SJSA1 (cell line): Measurements from ENCODE around the gene WDR37. TPM values are rescaled to one million over a fixed set of nuclear protein-coding genes. Genes with fewer than 3 reads are reported as not detected.

Source experiments
- DNase-seq, 2 experiments: peaks; one replicate each; pipeline ENCODE4 v3.0.0-alpha.2; 2015 to 2020; ENCODE audit warnings: low spot score in 2 of 2, low read depth in 1 of 2
- H3K27ac ChIP-seq: fragments of 250-450 bp; sonication (Bioruptor Pico); 2 replicates; pipeline ENCODE4 v1.5.1; 2020; ENCODE audit warnings: mild to moderate bottlenecking, moderate library complexity
- H3K27me3 ChIP-seq: fragments of 250-450 bp; sonication (Bioruptor Pico); replicated peaks from 2 replicates; pipeline ENCODE4 v1.5.1; 2020; ENCODE audit warnings: mild to moderate bottlenecking, moderate library complexity
- H3K36me3 ChIP-seq: fragments of 250-450 bp; sonication (Bioruptor Pico); 2 replicates; pipeline ENCODE4 v1.5.1; 2020; ENCODE audit warnings: mild to moderate bottlenecking
- H3K4me1 ChIP-seq: fragments of 250-450 bp; sonication (Bioruptor Pico); replicated peaks from 2 replicates; pipeline ENCODE4 v1.6.1; 2021; ENCODE audit warnings: mild to moderate bottlenecking
- H3K4me3 ChIP-seq: fragments of 250-450 bp; sonication (Bioruptor Pico); 2 replicates; pipeline ENCODE4 v1.5.1; 2020; ENCODE audit warnings: mild to moderate bottlenecking
- H3K9me3 ChIP-seq: fragments of 250-450 bp; sonication (Bioruptor Pico); replicated peaks from 2 replicates; pipeline ENCODE4 v1.5.1; 2020; ENCODE audit warnings: mild to moderate bottlenecking
- total RNA-seq: library from RNA; depleted of rRNA; stranded (reverse); fragments of >200 nt; shearing (Covaris generic); gene quantifications from 2 replicates; pipeline ENCODE4 v1.2.3, GENCODE V29; 2014

The WDR37 gene
- total RNA-seq, 1 experiment from 2014 or later, result 8.1 TPM

DNA sequence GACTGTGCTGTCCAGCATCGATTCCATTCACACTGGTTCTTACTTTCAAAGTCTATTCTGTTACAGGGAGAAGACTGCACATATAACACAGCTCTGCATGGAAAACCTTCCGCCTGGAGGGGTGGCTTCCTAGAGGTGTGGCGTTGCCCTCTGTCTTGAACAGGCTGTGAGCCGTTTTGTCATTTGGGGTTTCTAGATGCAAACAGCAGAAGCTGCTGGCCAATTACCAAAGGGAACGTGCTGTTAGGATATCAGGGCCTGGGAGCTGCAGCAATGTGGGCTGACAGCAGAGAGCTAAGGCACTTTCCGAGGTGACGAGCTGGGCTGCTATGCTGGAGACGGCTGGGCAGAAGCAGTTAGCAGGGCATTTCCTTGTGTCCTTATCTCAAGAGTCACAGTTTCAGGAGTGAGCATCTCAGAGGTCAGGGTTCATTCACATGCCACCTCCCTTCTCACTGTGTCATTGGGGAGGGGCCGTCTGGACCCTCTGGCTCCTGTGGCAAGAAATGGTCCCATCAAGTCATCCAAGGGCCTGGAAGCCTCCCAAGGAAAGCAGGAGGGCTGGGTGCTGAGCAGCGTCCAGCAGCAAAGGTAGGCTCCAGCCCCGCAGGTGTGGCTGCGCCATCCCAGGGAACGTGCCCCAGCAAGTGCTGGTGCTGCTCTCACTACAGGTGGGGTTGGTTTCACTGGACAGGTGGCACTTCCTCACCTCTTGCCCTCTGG is 106.5 kb downstream of the WDR37 start:
- Histone ChIP-seq H3K9me3 (no peaks in the 10 kb centered on the region; the same call in 1 of the 2 replicates), H3K4me1 (no peaks in the 10 kb centered on the region), H3K27ac (no peak overlapping the region), H3K27me3 (peaks cover 7% of the 10 kb centered on the region), H3K4me3 (no peak overlapping the region), H3K36me3 (no peaks in the 10 kb centered on the region)
- DNase-seq, result peak in 1 of 2 experiments; percentile 36

- Histone ChIP-seq H3K4me1 (no peaks in the 10 kb centered on the region), H3K9me3 (no peaks in the 10 kb centered on the region; the same call in 1 of the 2 replicates), H3K4me3 (no peak overlapping the region), H3K36me3 (no peaks in the 10 kb centered on the region), H3K27me3 (peaks cover 12% of the 10 kb centered on the region), H3K27ac (no peak overlapping the region)
- DNase-seq, result no peak
Observed at GRCh38 chr10:1163204-1163660, 107.0 kb downstream of the WDR37 start.

DNA sequence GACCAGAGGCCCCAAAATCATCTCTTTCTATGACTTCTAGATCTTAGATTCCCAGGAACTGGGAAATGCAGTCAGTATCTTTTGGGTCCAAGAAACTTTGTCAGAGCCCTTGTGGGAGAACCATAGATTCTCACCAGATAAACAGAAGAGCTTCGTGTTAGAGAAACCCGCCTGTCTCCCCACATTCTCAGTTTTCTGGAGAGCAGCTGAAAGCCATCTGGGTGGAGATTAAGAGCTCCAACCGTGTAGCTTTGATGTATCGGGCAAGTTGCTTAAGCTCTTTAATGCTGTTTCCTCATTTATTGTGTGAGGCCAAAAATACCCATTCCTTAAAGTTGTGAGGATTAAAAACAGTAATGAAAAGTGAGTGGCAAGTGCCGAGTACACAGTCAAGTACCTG is 107.6 kb downstream of the WDR37 start:
- H3K36me3 ChIP-seq, result no peaks in the 10 kb centered on the region
- peaks cover 15% of the 10 kb centered on the region for H3K27me3 ChIP-seq
- H3K27ac ChIP-seq, result no peak overlapping the region
- no peak for DNase-seq
- H3K4me1 ChIP-seq, result no peaks in the 10 kb centered on the region
- no peak overlapping the region for H3K4me3 ChIP-seq
- no peaks in the 10 kb centered on the region; the same call in 1 of the 2 replicates for H3K9me3 ChIP-seq

GRCh38 chr10:1166101-1166827 is 110.1 kb downstream of the WDR37 start:
- no peaks in the 10 kb centered on the region for H3K9me3 ChIP-seq
- H3K27me3 ChIP-seq, result peaks cover 31% of the 10 kb centered on the region
- H3K27ac ChIP-seq, result no peak overlapping the region
- H3K4me3 ChIP-seq, result no peak overlapping the region
- DNase-seq, result no peak
- H3K36me3 ChIP-seq, result no peaks in the 10 kb centered on the region
- H3K4me1 ChIP-seq, result no peaks in the 10 kb centered on the region

DNA sequence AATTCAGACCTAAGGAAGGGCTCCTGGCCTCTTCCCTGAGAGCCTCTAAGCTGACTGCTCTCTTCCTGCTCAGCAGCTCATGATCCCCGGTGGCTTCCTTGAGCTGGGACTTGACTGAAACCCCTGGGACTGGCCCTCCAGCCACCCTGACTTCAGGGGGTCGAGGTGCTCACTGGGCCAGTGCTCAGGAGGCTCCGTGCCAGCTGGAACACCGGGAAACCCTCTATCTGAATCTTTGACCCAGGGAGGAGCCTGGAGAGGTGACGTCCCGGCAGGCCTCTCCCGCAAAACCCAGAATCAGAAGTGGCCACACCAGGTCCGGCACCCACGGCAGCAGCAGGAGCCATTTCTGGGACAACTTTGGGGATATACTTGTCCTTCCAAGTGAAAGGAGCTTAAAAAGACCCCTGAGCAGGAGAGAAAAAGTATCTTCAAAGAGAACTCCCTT is 110.7 kb downstream of the WDR37 start:
- no peak for DNase-seq
- H3K36me3 ChIP-seq, result no peaks in the 10 kb centered on the region
- H3K27ac ChIP-seq, result no peak overlapping the region
- H3K4me1 ChIP-seq, result no peaks in the 10 kb centered on the region
- H3K9me3 ChIP-seq, result no peaks in the 10 kb centered on the region
- no peak overlapping the region for H3K4me3 ChIP-seq
- H3K27me3 ChIP-seq, result peaks cover 32% of the 10 kb centered on the region

- Histone ChIP-seq H3K4me3 (no peak overlapping the region), H3K36me3 (no peaks in the 10 kb centered on the region), H3K27me3 (peaks cover 36% of the 10 kb centered on the region), H3K4me1 (no peaks in the 10 kb centered on the region), H3K27ac (no peak overlapping the region), H3K9me3 (no peaks in the 10 kb centered on the region)
- no peak for DNase-seq
Observed at GRCh38 chr10:1168763-1169162, 112.6 kb downstream of the WDR37 start.

DNA sequence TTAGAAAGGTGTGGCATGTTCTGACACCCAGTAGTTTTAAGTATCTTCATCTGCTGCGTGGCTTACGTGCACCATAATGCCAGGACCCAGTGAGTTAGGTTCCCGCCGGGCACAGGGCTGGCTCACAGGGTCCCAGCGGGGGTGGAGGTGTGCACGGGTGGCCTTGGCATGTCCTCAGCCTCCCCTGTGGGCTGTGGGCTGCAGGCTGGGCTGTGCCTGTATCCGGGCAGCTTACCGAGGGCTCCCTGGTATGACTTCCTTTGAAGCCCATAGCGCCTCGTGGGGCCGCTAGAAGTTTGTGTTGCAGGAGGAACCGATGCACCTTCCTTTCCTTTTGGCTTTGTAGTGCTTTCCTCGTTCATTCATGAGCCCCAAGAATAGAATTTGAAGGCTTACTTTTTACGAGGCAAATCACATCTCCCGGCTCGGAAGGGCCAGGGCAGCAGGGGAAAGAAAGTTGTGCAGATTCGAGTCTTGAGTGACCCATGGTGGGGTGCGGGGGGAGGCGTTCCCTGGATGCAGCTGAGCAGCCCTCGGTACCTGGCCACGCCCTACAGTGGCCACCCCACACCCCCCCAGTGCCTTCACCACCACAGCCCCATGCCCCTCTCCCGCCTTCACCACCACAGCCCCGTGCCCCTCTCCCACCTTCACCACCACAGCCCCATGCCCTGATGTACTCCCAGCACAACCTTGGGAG is 113.2 kb downstream of the WDR37 start:
- H3K4me1 ChIP-seq, result no peaks in the 10 kb centered on the region
- H3K9me3 ChIP-seq, result no peaks in the 10 kb centered on the region
- no peak for DNase-seq
- H3K27me3 ChIP-seq, result peaks cover 33% of the 10 kb centered on the region
- no peak overlapping the region for H3K27ac ChIP-seq
- H3K36me3 ChIP-seq, result no peaks in the 10 kb centered on the region
- H3K4me3 ChIP-seq, result no peak overlapping the region

- DNase-seq, result no peak
- Histone ChIP-seq H3K36me3 (no peaks in the 10 kb centered on the region), H3K27ac (no peak overlapping the region), H3K9me3 (no peaks in the 10 kb centered on the region), H3K27me3 (peaks cover 33% of the 10 kb centered on the region), H3K4me3 (no peak overlapping the region), H3K4me1 (no peaks in the 10 kb centered on the region)
Observed at GRCh38 chr10:1169981-1170866, 114.0 kb downstream of the WDR37 start.

DNA sequence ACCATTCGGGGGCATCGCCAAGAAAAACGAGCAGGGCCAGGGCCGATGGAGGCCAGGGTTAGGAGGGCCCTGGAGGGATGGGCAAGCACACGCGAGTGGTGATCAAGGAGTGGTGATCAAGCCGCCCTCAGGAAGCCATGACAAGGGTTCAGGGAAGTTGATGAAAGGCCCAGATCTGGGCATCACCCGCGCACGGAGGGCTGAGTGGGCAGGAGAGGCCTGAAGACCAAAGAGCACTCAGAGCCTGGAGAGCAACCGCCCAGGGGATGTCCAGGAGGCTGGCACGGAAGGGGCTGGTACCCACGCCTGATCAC is 114.6 kb downstream of the WDR37 start:
- H3K4me3 ChIP-seq, result no peak overlapping the region
- DNase-seq, result no peak
- H3K36me3 ChIP-seq, result no peaks in the 10 kb centered on the region

DNA sequence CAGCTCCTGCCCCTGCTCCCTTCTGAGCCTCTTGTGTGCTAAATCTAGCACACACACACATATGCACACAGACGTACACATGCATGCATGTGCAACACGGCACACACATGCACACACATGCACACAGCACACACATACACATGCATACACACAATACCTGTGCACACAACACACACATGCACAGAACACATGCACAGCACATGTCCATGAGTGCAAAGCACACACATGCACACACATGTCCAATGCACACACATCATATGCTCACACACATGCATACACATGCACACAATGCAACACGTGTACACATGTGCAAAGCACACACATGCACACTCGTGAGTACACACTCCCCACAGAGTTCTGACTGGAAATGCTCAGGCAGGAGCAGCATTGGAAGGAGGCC is 115.0 kb downstream of the WDR37 start:
- H3K27ac ChIP-seq, result no peak overlapping the region
- no peak overlapping the region for H3K4me3 ChIP-seq
- peaks cover 33% of the 10 kb centered on the region for H3K27me3 ChIP-seq
- H3K4me1 ChIP-seq, result no peaks in the 10 kb centered on the region
- DNase-seq, result no peak
- H3K9me3 ChIP-seq, result no peaks in the 10 kb centered on the region
- no peaks in the 10 kb centered on the region for H3K36me3 ChIP-seq

More for the DNA sequence above, 114.6 kb downstream of the WDR37 start:
- no peaks in the 10 kb centered on the region for H3K4me1 ChIP-seq
- H3K9me3 ChIP-seq, result no peaks in the 10 kb centered on the region
- no peak overlapping the region for H3K27ac ChIP-seq
- peaks cover 33% of the 10 kb centered on the region for H3K27me3 ChIP-seq

DNA sequence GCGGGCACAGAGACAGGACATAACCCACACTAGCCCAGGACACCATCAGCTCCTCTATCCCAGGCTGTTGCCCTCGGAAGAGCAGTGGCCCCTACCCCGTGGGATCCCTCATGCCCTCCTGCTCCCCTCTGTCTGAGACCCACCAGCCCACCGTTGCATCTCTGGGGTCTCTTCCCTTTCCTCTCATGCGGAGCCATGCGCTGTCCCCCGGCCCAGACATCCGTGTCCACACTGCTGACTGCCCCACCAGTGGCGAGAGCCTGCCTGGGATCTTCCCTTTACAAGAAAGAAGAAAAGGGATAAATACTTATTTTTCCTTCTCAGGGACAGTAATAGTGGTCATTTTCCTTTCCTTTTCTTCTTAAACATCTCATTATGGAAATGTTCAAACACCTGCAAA is 115.4 kb downstream of the WDR37 start:
- Histone ChIP-seq H3K9me3 (no peaks in the 10 kb centered on the region), H3K27me3 (peaks cover 33% of the 10 kb centered on the region), H3K27ac (no peak overlapping the region), H3K4me3 (no peak overlapping the region), H3K4me1 (no peaks in the 10 kb centered on the region), H3K36me3 (no peaks in the 10 kb centered on the region)
- DNase-seq, result no peak

DNA sequence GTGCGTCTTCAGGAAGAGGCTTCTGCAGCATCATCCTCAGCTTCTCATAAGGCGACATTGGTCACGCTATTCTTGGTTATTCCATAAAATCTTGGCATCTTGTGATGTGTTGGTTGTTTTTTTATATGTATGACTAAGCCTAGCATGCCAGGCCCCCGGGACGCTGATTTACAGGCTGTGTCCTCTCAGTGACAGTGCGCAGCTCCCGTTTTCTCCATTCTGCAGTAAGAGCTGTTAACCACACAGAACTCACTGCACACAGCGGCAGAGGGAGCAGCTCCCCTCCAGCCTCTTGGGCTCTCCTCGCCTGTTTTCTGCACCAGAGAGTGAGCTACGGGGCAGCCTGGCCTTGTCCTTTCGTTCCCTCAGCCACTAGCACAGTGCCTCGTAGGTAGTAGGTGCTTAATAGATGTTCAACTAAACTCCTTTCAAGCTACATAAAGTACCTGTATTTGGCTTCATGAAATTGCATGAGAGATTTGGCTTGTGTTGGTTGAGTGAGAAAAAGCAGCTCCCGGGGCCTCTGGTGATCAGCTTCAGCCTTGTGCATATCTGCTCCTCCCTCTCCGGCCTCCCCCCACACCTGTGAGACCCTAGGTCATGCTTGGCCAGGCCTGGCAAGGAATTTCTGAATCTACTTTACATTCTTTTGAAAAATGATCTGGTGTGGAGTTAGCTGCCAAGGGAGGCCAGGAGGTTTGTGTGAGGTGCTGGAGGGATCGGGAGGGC is 116.2 kb downstream of the WDR37 start:
- Histone ChIP-seq H3K4me1 (no peaks in the 10 kb centered on the region), H3K9me3 (no peaks in the 10 kb centered on the region), H3K27me3 (peaks cover 38% of the 10 kb centered on the region), H3K4me3 (no peak overlapping the region), H3K27ac (no peak overlapping the region), H3K36me3 (no peaks in the 10 kb centered on the region)
- DNase-seq, result no peak

DNA sequence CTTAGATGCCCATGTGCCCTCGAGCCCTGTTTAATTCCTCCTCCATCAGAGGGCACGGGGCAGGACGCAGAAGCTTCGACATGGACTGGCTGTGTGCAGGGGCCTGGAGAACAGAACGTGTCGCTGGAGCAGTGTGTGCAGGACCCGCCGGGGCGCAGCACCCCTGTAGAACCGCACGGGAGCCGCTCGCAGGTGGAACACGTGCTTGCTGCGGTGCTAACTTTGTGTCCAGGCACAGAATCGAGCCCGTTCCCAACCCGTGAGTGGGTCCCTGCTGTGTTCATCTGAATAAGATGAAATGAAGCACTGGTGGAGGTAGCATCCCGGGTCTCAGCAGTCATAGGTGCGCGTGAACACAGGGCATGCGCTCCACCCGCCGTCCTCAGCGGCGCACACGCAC is 116.9 kb downstream of the WDR37 start:
- Histone ChIP-seq H3K36me3 (no peaks in the 10 kb centered on the region), H3K4me1 (no peaks in the 10 kb centered on the region), H3K27me3 (peaks cover 32% of the 10 kb centered on the region), H3K27ac (no peak overlapping the region), H3K4me3 (no peak overlapping the region), H3K9me3 (no peaks in the 10 kb centered on the region)
- no peak for DNase-seq
